ENCODE data around the gene DST.

DNA sequence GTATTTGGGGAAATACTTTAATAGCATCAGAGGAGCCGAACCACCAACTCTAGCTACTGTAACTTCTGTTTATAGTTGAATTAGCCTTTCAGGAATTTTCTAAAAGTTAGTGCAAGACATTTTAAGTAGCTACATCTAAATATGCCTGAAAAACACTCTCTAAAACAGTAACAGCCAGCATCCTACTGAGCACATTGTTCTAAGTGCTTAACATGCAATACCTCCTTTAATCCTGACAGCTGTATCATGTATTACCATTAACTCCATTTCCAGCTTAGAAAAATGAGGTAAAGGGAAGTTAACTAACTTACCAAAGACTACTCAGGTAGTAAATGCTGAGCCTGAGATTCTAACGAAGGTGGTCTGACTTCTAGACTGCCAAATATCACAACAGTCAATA is 120.7 kb downstream of the DST start:
- TF ChIP-seq CTCF (IDR thresholded peaks at IDR 0.05; ENCODE audit: low read depth, low read length, poor library complexity, severe bottlenecking) (no peak), EZH2phosphoT487 (IDR thresholded peaks at IDR 0.05; ENCODE audit: borderline replicate concordance, low read length) (no peak)

All from DOHH2 (cell line).